Loucy (cell line): ENCODE data around the gene SEZ6.

Experiments
- EZH2phosphoT487 ChIP-seq: fragments of 200-600 bp; IDR thresholded peaks from 2 replicates; pipeline ENCODE4 v1.6.1; 2018; ENCODE audit warnings: antibody characterized with exemption, mild to moderate bottlenecking, moderate library complexity, borderline replicate concordance
- TF ChIP-seq, protein P1 (sequence below): fragments of 200-600 bp; sonication (generic); conservative IDR thresholded peaks from 2 replicates; pipeline ENCODE4 v1.5.1; 2014; ENCODE audit warnings: mild to moderate bottlenecking, antibody characterized with exemption, low read length

GRCh38 chr17:29045734-29046472, 40.1 kb upstream of the SEZ6 start:
- TF ChIP-seq, protein P1, sequence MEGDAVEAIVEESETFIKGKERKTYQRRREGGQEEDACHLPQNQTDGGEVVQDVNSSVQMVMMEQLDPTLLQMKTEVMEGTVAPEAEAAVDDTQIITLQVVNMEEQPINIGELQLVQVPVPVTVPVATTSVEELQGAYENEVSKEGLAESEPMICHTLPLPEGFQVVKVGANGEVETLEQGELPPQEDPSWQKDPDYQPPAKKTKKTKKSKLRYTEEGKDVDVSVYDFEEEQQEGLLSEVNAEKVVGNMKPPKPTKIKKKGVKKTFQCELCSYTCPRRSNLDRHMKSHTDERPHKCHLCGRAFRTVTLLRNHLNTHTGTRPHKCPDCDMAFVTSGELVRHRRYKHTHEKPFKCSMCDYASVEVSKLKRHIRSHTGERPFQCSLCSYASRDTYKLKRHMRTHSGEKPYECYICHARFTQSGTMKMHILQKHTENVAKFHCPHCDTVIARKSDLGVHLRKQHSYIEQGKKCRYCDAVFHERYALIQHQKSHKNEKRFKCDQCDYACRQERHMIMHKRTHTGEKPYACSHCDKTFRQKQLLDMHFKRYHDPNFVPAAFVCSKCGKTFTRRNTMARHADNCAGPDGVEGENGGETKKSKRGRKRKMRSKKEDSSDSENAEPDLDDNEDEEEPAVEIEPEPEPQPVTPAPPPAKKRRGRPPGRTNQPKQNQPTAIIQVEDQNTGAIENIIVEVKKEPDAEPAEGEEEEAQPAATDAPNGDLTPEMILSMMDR: no peak
- no peak for TF ChIP-seq EZH2phosphoT487
